Measurements from ENCODE around the gene ARHGAP10.
"Not testable (repeated sequence)": the region's sequence is repeated elsewhere in the genome, so short reads cannot be mapped to it uniquely, and the experiment has no call there.

ARHGAP10 gene

GRCh38 chr4:148062301-148062950 is 330.5 kb downstream of the ARHGAP10 start:
- Histone ChIP-seq H3K4me3 (no peak overlapping the region), H3K27ac (no peak overlapping the region)

- Histone ChIP-seq H3K27ac (no peak overlapping the region), H3K4me3 (no peak overlapping the region)
These were observed 332.6 kb downstream of the ARHGAP10 start for GRCh38 chr4:148064451-148064850.

- Histone ChIP-seq H3K4me3 (no peak overlapping the region), H3K27ac (no peak overlapping the region)
These were observed 333.2 kb downstream of the ARHGAP10 start for GRCh38 chr4:148065075-148065474.

GRCh38 chr4:148067301-148067916 is 335.5 kb downstream of the ARHGAP10 start:
- Histone ChIP-seq H3K4me3 (no peak overlapping the region), H3K27ac (no peak overlapping the region)

- Histone ChIP-seq H3K27ac (no peak overlapping the region), H3K4me3 (no peak overlapping the region)
These were observed 336.4 kb downstream of the ARHGAP10 start for GRCh38 chr4:148068065-148068911.

- H3K27ac ChIP-seq = no peak overlapping the region
- no peak overlapping the region for H3K4me3 ChIP-seq
These were observed 337.4 kb downstream of the ARHGAP10 start for GRCh38 chr4:148069086-148069894.

GRCh38 chr4:148069895-148070178 is 337.9 kb downstream of the ARHGAP10 start:
- H3K27ac ChIP-seq = no peak overlapping the region

GRCh38 chr4:148071009-148071408 is 339.1 kb downstream of the ARHGAP10 start:
- Histone ChIP-seq H3K27ac (no peak overlapping the region), H3K4me3 (no peak overlapping the region)

More at GRCh38 chr4:148069895-148070178, 337.9 kb downstream of the ARHGAP10 start:
- no peak overlapping the region for H3K4me3 ChIP-seq

GRCh38 chr4:148072789-148073188 is 340.9 kb downstream of the ARHGAP10 start:
- Histone ChIP-seq H3K27ac (no peak overlapping the region), H3K4me3 (no peak overlapping the region)

GRCh38 chr4:148073349-148073748 is 341.5 kb downstream of the ARHGAP10 start:
- Histone ChIP-seq H3K4me3 (no peak overlapping the region), H3K27ac (no peak overlapping the region)

GRCh38 chr4:148074462-148074861 is 342.6 kb downstream of the ARHGAP10 start:
- no peak overlapping the region for H3K4me3 ChIP-seq
- no peak overlapping the region for H3K27ac ChIP-seq

GRCh38 chr4:148075438-148075837 is 343.6 kb downstream of the ARHGAP10 start:
- Histone ChIP-seq H3K4me3 (no peak overlapping the region), H3K27ac (no peak overlapping the region)

- Histone ChIP-seq H3K27ac (no peak overlapping the region), H3K4me3 (no peak overlapping the region)
These were observed 345.1 kb downstream of the ARHGAP10 start for GRCh38 chr4:148076964-148077363.

GRCh38 chr4:148077581-148077980 is 345.7 kb downstream of the ARHGAP10 start:
- no peak overlapping the region for H3K4me3 ChIP-seq
- no peak overlapping the region for H3K27ac ChIP-seq

GRCh38 chr4:148078061-148078460 is 346.2 kb downstream of the ARHGAP10 start:
- no peak overlapping the region for H3K27ac ChIP-seq
- no peak overlapping the region for H3K4me3 ChIP-seq

GRCh38 chr4:148079961-148080360 is 348.1 kb downstream of the ARHGAP10 start:
- Histone ChIP-seq H3K27ac (no peak overlapping the region), H3K4me3 (no peak overlapping the region)

- Histone ChIP-seq H3K27ac (no peak overlapping the region), H3K4me3 (no peak overlapping the region)
These were observed 349.4 kb downstream of the ARHGAP10 start for GRCh38 chr4:148081267-148081666.

GRCh38 chr4:148081745-148082144 is 349.9 kb downstream of the ARHGAP10 start:
- H3K4me3 ChIP-seq = no peak overlapping the region

GRCh38 chr4:148083073-148083472 is 351.2 kb downstream of the ARHGAP10 start:
- H3K27ac ChIP-seq, H3K4me3 ChIP-seq: not testable (repeated sequence)

More at GRCh38 chr4:148081745-148082144, 349.9 kb downstream of the ARHGAP10 start:
- no peak overlapping the region for H3K27ac ChIP-seq

GRCh38 chr4:148089624-148090023 is 357.7 kb downstream of the ARHGAP10 start:
- H3K4me3 ChIP-seq = no peak overlapping the region
- no peak overlapping the region for H3K27ac ChIP-seq
